BJ (cell line): ENCODE data around the gene TCF12. TPM values are rescaled to one million over a fixed set of nuclear protein-coding genes. Genes with fewer than 3 reads are reported as not detected.

ENCODE experiments used
- CTCF ChIA-PET: fragments of 350-600 bp; formaldehyde crosslinking; extraction: SDS; loops from one replicate; lab custom pipeline; 2021; ENCODE audit warnings: antibody characterized with exemption, inconsistent platforms; lab: Yijun Ruan, JAX
- POLR2A ChIA-PET: fragments of 300-600 bp; sonication (Branson Sonifier 250); formaldehyde crosslinking; extraction: SDS; loops from one replicate; lab custom pipeline; 2021; ENCODE audit warnings: antibody characterized with exemption; lab: Charles Lee
- DNase-seq: peaks from one replicate; pipeline ENCODE4 v3.0.0-alpha.2; 2011; ENCODE audit warnings: low read depth
- H3K27me3 ChIP-seq: 2 replicates; pipeline ENCODE4 v1.6.0; 2011; ENCODE audit warnings: low read length; ENCODE audit not compliant: control insufficient read depth, insufficient read depth
- H3K36me3 ChIP-seq: 2 replicates; pipeline ENCODE4 v1.5.1; 2011; ENCODE audit warnings: low read length; ENCODE audit not compliant: control insufficient read depth, insufficient read depth
- H3K4me3 ChIP-seq: 2 replicates; pipeline ENCODE4 v1.5.1; 2011; ENCODE audit warnings: low read depth, mild to moderate bottlenecking, control low read depth, low read length
- CTCF ChIP-seq: IDR thresholded peaks from 2 replicates; pipeline ENCODE4 v1.5.1; 2011; ENCODE audit warnings: low read depth, mild to moderate bottlenecking, control low read depth, inconsistent platforms, low read length, moderate library complexity; ENCODE audit not compliant: insufficient read depth
- polyA plus RNA-seq: library from polyadenylated mRNA; depleted of rRNA; stranded (reverse); fragments of >200 nt; gene quantifications from 2 replicates; pipeline ENCODE4 v1.2.3, GENCODE V29; 2011

The TCF12 gene
- polyA plus RNA-seq, 1 experiment = 134 TPM

GRCh38 chr15:57253500-57253899 is 335.1 kb downstream of the TCF12 start:
- no peak for TF ChIP-seq CTCF
- CTCF ChIA-PET = no interaction called here
- no peak overlapping the region for H3K4me3 ChIP-seq
- H3K36me3 ChIP-seq = peaks cover 4% of the 10 kb centered on the region
- DNase-seq = no peak
- POLR2A ChIA-PET = no interaction called here
- H3K27me3 ChIP-seq = no peaks in the 10 kb centered on the region

- no peaks in the 10 kb centered on the region for H3K27me3 ChIP-seq
- TF ChIP-seq CTCF = no peak
- POLR2A ChIA-PET = no interaction called here
- no peak for DNase-seq
- peaks cover 3% of the 10 kb centered on the region; the same call in 1 of the 2 replicates for H3K36me3 ChIP-seq
- CTCF ChIA-PET = interaction anchor here (0.6 to 1.9 kb wide), 4 partner anchors 14 to 287 kb away, joined by 3 to 6 read pairs (median 3); no protein-coding TSS in a partner anchor
- H3K4me3 ChIP-seq = no peak overlapping the region
Observed at GRCh38 chr15:57255751-57256341, 337.4 kb downstream of the TCF12 start.

GRCh38 chr15:57256939-57257338 is 338.5 kb downstream of the TCF12 start:
- Histone ChIP-seq H3K36me3 (peaks cover 3% of the 10 kb centered on the region; the same call in 1 of the 2 replicates), H3K4me3 (no peak overlapping the region), H3K27me3 (no peaks in the 10 kb centered on the region)
- POLR2A ChIA-PET = no interaction called here
- no peak for DNase-seq
- TF ChIP-seq CTCF = no peak
- CTCF ChIA-PET = interaction anchor here (1.9 kb wide), 1 partner anchor 13 kb away, joined by 6 read pairs; no protein-coding TSS in a partner anchor

GRCh38 chr15:57259568-57260040 is 341.2 kb downstream of the TCF12 start:
- peaks cover 3% of the 10 kb centered on the region for H3K36me3 ChIP-seq
- H3K4me3 ChIP-seq = no peak overlapping the region
- POLR2A ChIA-PET = interaction anchor here (0.5 kb wide), 1 partner anchor 37 kb away, joined by 3 read pairs; no protein-coding TSS in a partner anchor
- H3K27me3 ChIP-seq = no peaks in the 10 kb centered on the region
- DNase-seq = no peak
- no peak for TF ChIP-seq CTCF
- CTCF ChIA-PET = interaction anchor here (0.6 to 0.8 kb wide), 4 partner anchors 11 to 54 kb away, joined by 3 to 4 read pairs (median 3); no protein-coding TSS in a partner anchor

- H3K4me3 ChIP-seq = no peak overlapping the region
Observed at GRCh38 chr15:57263520-57263919, 345.1 kb downstream of the TCF12 start.

More at GRCh38 chr15:57263520-57263919, 345.1 kb downstream of the TCF12 start:
- ChIA-PET POLR2A (interaction anchor here (0.6 kb wide), 1 partner anchor 264 kb away, joined by 4 read pairs; no protein-coding TSS in a partner anchor), CTCF (no interaction called here)
- TF ChIP-seq CTCF = no peak
- peaks cover 2% of the 10 kb centered on the region for H3K36me3 ChIP-seq
- no peaks in the 10 kb centered on the region for H3K27me3 ChIP-seq
- DNase-seq = no peak
